Measurements from ENCODE around the gene GNG12.
"Not testable (repeated sequence)": the region's sequence is repeated elsewhere in the genome, so short reads cannot be mapped to it uniquely, and the experiment has no call there.

Gene GNG12

GRCh38 chr1:67662884-67663283, 170.4 kb downstream of the GNG12 start:
- DNase-seq (ENCODE audit: low read depth in 1 of 2, low spot score in 1 of 2): no peak

GRCh38 chr1:67659229-67659628, 174.0 kb downstream of the GNG12 start:
- DNase-seq (ENCODE audit: low read depth in 1 of 2, low spot score in 1 of 2): no peak

GRCh38 chr1:67657152-67657551, 176.1 kb downstream of the GNG12 start:
- DNase-seq (ENCODE audit: low read depth in 1 of 2, low spot score in 1 of 2): not testable (repeated sequence)

GRCh38 chr1:67655581-67655980, 177.7 kb downstream of the GNG12 start:
- no peak for DNase-seq (ENCODE audit: low read depth in 1 of 2, low spot score in 1 of 2)

GRCh38 chr1:67653304-67653703, 180.0 kb downstream of the GNG12 start:
- DNase-seq (ENCODE audit: low read depth in 1 of 2, low spot score in 1 of 2): no peak

GRCh38 chr1:67652800-67653199, 180.5 kb downstream of the GNG12 start:
- DNase-seq (ENCODE audit: low read depth in 1 of 2, low spot score in 1 of 2): no peak

Data from activated T-helper 1 cell treated with anti-CD3 and anti-CD28 coated beads, Interleukin-2, amount 50 U/mL, for 16 hours (primary cell).